Anterior cingulate cortex (tissue), 58 donors: Measurements from ENCODE around the gene SEZ6L.
A peak's percentile ranks its signal among the peaks of the same experiment; 100 is the strongest.

Source experiments
- DNase-seq, 58 donors: peaks; one replicate each; lab custom pipeline; 2025; lab: John Stamatoyannopoulos, UW

Gene SEZ6L

GRCh38 chr22:26169315-26170111 lies at the start of gene SEZ6L:
TSS of gene SEZ6L (plus strand) at chr22:26169462. CDS start at chr22:26169670, 208 bp downstream.
- peak in 38 of 58 donors; percentile 18 to 76 (median 51) for DNase-seq

GRCh38 chr22:26122920-26123468 lies 46.3 kb upstream of the SEZ6L start:
- DNase-seq, result no peak

- no peak for DNase-seq
Observed at GRCh38 chr22:26124991-26125725, 44.1 kb upstream of the SEZ6L start.

- DNase-seq, result no peak
Observed at GRCh38 chr22:26127126-26127525, 42.1 kb upstream of the SEZ6L start.

GRCh38 chr22:26127556-26127955 lies 41.7 kb upstream of the SEZ6L start:
- no peak for DNase-seq

GRCh38 chr22:26131589-26132154 lies 37.6 kb upstream of the SEZ6L start:
- DNase-seq, result no peak

GRCh38 chr22:26134654-26135330 lies 34.5 kb upstream of the SEZ6L start:
- DNase-seq, result no peak

- no peak for DNase-seq
Observed at GRCh38 chr22:26135806-26136205, 33.5 kb upstream of the SEZ6L start.

GRCh38 chr22:26139310-26139709 lies 30.0 kb upstream of the SEZ6L start:
- peak in 49 of 58 donors; percentile 2 to 70 (median 37) for DNase-seq

GRCh38 chr22:26141831-26142230 lies 27.4 kb upstream of the SEZ6L start:
- DNase-seq, result peak in 1 of 58 donors; percentile 5

- DNase-seq, result no peak
Observed at GRCh38 chr22:26143806-26144325, 25.4 kb upstream of the SEZ6L start.

- DNase-seq, result no peak
Observed at GRCh38 chr22:26159886-26160285, 9.4 kb upstream of the SEZ6L start.

GRCh38 chr22:26161746-26162145 lies 7.5 kb upstream of the SEZ6L start:
- no peak for DNase-seq

- no peak for DNase-seq
Observed at GRCh38 chr22:26162926-26163325, 6.3 kb upstream of the SEZ6L start.

GRCh38 chr22:26164174-26164573 lies 5.1 kb upstream of the SEZ6L start:
- DNase-seq, result no peak

GRCh38 chr22:26168330-26168851 lies 871 bp upstream of the SEZ6L start:
- DNase-seq, result peak in 22 of 58 donors; percentile 2 to 59 (median 22)

GRCh38 chr22:26168939-26169314 lies 335 bp upstream of the SEZ6L start:
- peak in 32 of 58 donors; percentile 19 to 76 (median 52) for DNase-seq

- DNase-seq, result peak in 1 of 58 donors; percentile 17
Observed at GRCh38 chr22:26170112-26170492, 840 bp downstream of the SEZ6L start.

- peak in 35 of 58 donors; percentile 2 to 61 (median 25) for DNase-seq
Observed at GRCh38 chr22:26170795-26171580, 1.7 kb downstream of the SEZ6L start.
